B cell (primary cell): ENCODE results near the gene CERS6. TPM values are rescaled to one million over a fixed set of nuclear protein-coding genes. Genes with fewer than 3 reads are reported as not detected.

Source experiments
- ATAC-seq: fragments of 200-7000 bp; cut with Tn5 transposase; one replicate; pipeline ENCODE4 v1.10.0; 2021; ENCODE audit warnings: low read depth, mild to moderate bottlenecking, moderate number of reproducible peaks, moderate library complexity
- CTCF ChIA-PET: fragments of 350-600 bp; sonication (Branson Sonifier 250); formaldehyde crosslinking; loops from one replicate; lab custom pipeline; 2021; ENCODE audit warnings: antibody characterized with exemption, inconsistent platforms; lab: Charles Lee
- POLR2A ChIA-PET: fragments of 350-600 bp; sonication (Branson Sonifier 250); formaldehyde crosslinking; loops from one replicate; lab custom pipeline; 2021; ENCODE audit warnings: antibody characterized with exemption; lab: Charles Lee
- DNase-seq: peaks from one replicate; pipeline ENCODE4 v3.0.0; 2013
- H2AFZ ChIP-seq: 2 replicates; pipeline ENCODE4 v1.6.1; 2012; ENCODE audit warnings: mild to moderate bottlenecking, low read depth, low read length; ENCODE audit not compliant: insufficient read depth, poor library complexity, severe bottlenecking
- H3K27ac ChIP-seq, 2 donors: 1 replicate in 1 of 2; 2 replicates in 1 of 2; pipeline ENCODE4 v1.5.1; 2012 to 2013; ENCODE audit warnings: low read length in 2 of 2, mild to moderate bottlenecking in 2 of 2, moderate library complexity in 1 of 2
- H3K27me3 ChIP-seq, 4 experiments: fragments of 200-600 bp in 1 of 4; sonication (generic) in 1 of 4; replicated peaks in 1 of 4; 1 replicate in 2 of 4; 2 replicates in 2 of 4; pipeline versions ENCODE4 v1.6.1 to v1.7.0; 2013 to 2016; ENCODE audit warnings: low read length in 3 of 4, mild to moderate bottlenecking in 2 of 4, mixed read lengths in 1 of 4, moderate library complexity in 1 of 4; ENCODE audit not compliant: insufficient read depth in 4 of 4, control insufficient read depth in 3 of 4; ENCODE audit errors: control extremely low read depth in 1 of 4
- H3K36me3 ChIP-seq, 2 experiments: replicated peaks in 1 of 2; 1 replicate in 1 of 2; 2 replicates in 1 of 2; pipeline versions ENCODE4 v1.6.1 to v1.7.1; 2013; ENCODE audit warnings: low read length in 1 of 2; ENCODE audit not compliant: insufficient read depth in 2 of 2, control insufficient read depth in 1 of 2; ENCODE audit errors: control extremely low read depth in 1 of 2, extremely low read depth in 1 of 2
- H3K4me1 ChIP-seq, 2 donors: fragments of 200-600 bp in 1 of 2; sonication (generic) in 1 of 2; 1 replicate in 1 of 2; 2 replicates in 1 of 2; pipeline versions ENCODE4 v1.5.1 to v1.6.1; 2013 to 2017; ENCODE audit warnings: low read length in 2 of 2; ENCODE audit not compliant: control insufficient read depth in 2 of 2, insufficient read depth in 2 of 2
- H3K4me2 ChIP-seq: replicated peaks from 2 replicates; pipeline ENCODE3; 2012; ENCODE audit warnings: mild to moderate bottlenecking, low read depth, low read length; ENCODE audit not compliant: poor library complexity, severe bottlenecking
- H3K4me3 ChIP-seq, 5 experiments: fragments of 200-600 bp in 1 of 5; sonication (generic) in 1 of 5; 1 replicate in 3 of 5; 2 replicates in 2 of 5; pipeline versions ENCODE4 v1.5.1 to v1.7.0; 2011 to 2016; ENCODE audit warnings: low read length in 4 of 5, mild to moderate bottlenecking in 4 of 5, low read depth in 2 of 5, control low read depth in 1 of 5, moderate library complexity in 1 of 5; ENCODE audit not compliant: insufficient read depth in 1 of 5; ENCODE audit errors: control extremely low read depth in 1 of 5, extremely low read depth in 1 of 5
- H3K79me2 ChIP-seq: fragments of 200-600 bp; sonication (generic); one replicate; pipeline ENCODE4 v1.6.0; 2016; ENCODE audit warnings: low read length; ENCODE audit not compliant: control insufficient read depth, insufficient read depth
- H3K9ac ChIP-seq: fragments of 200-600 bp; sonication (generic); 2 replicates; pipeline ENCODE4 v1.6.1; 2017; ENCODE audit warnings: mild to moderate bottlenecking, low read length, moderate library complexity
- H3K9me3 ChIP-seq, 3 donors: one replicate each; pipeline versions ENCODE4 v1.6.1 to v1.7.1; 2013; ENCODE audit warnings: low read length in 2 of 3; ENCODE audit not compliant: control insufficient read depth in 2 of 3, insufficient read depth in 1 of 3; ENCODE audit errors: control extremely low read depth in 1 of 3
- H4K20me1 ChIP-seq: 2 replicates; pipeline ENCODE4 v1.6.0; 2012; ENCODE audit warnings: mild to moderate bottlenecking, low read length; ENCODE audit not compliant: insufficient read depth, control insufficient read depth, poor library complexity, severe bottlenecking
- H3K27ac Mint-ChIP-seq: one replicate; pipeline ENCODE4 v1.8.0; 2021; ENCODE audit warnings: mixed read lengths
- H3K27me3 Mint-ChIP-seq: one replicate; pipeline ENCODE4 v1.8.0; 2021; ENCODE audit warnings: mixed read lengths
- H3K4me1 Mint-ChIP-seq: one replicate; pipeline ENCODE4 v1.8.0; 2021; ENCODE audit warnings: mixed read lengths
- H3K4me3 Mint-ChIP-seq: one replicate; pipeline ENCODE4 v1.8.0; 2021; ENCODE audit warnings: mixed read lengths
- H3K9me3 Mint-ChIP-seq: one replicate; pipeline ENCODE4 v1.8.0; 2022; ENCODE audit warnings: mixed read lengths; ENCODE audit not compliant: insufficient read depth
- EZH2 ChIP-seq: IDR thresholded peaks from 2 replicates; pipeline ENCODE4 v1.6.1; 2012; ENCODE audit warnings: borderline replicate concordance, low read depth, mild to moderate bottlenecking, moderate library complexity, low read length; ENCODE audit not compliant: insufficient read depth, poor library complexity, severe bottlenecking
- WGBS: methylation state at CpG from one replicate; pipeline ENCODE4 v1.1.5; 2013; ENCODE audit warnings: missing lambda C conversion rate; ENCODE audit not compliant: insufficient coverage; 5-methylcytosine and 5-hydroxymethylcytosine counted together
- intact Hi-C: fragments of 100-400 bp; cut with micrococcal nuclease; formaldehyde crosslinking; loops from one replicate; pipeline ENCODE4 v1.10.0; 2022
- polyA plus RNA-seq: library from polyadenylated mRNA; depleted of rRNA; stranded (reverse); fragments of >200 nt; gene quantifications from 2 replicates; pipeline ENCODE4 v1.2.3, GENCODE V29; 2012
- total RNA-seq, 2 donors: library from RNA; stranded (reverse); fragments of 120-200 nt in 1 of 2; gene quantifications; 1 replicate in 1 of 2; 2 replicates in 1 of 2; pipeline versions ENCODE4 v1.2.3 to v1.2.4, GENCODE V29; 2013 to 2022
- TF ChIP-seq, protein P1 (sequence below): fragments of 200-600 bp; IDR thresholded peaks from one replicate; pipeline ENCODE4 v1.8.0; 2022; ENCODE audit warnings: antibody characterized with exemption, mild to moderate bottlenecking

CERS6 gene
- total and polyA plus RNA-seq, 2 donors (not counting 1 experiment from before 2014, with no cell fraction given): 2.2 to 5.5 TPM

DNA sequence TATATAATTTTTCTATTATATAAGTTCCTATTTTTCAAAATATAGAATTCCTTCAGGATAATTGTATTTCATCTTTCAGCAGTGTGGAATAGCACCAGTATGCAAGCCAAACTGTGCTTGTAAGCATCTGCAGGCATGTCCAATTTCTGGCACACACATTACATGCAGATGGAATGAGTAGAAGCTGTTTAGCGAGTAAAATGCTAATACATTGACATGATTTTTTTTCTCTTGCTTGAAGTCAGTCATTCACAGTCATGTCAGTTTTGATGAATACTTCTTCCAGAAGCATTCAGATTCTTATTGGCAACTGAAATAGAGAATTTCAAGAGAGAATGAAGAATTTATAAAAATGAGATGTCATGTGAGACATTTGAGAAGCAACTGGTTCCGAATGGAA is 109.4 kb downstream of the CERS6 start:
- Histone ChIP-seq H4K20me1 (no peaks in the 10 kb centered on the region), H3K9ac (no peak overlapping the region), H3K27me3 (no peaks in the 10 kb centered on the region), H3K4me2 (no peak overlapping the region), H3K79me2 (no peaks in the 10 kb centered on the region), H2AFZ (no peak overlapping the region), H3K4me1 (peaks cover 5 to 8% of the 10 kb centered on the region in 2 donors), H3K9me3 (no peaks in the 10 kb centered on the region), H3K27ac (no peak overlapping the region), H3K36me3 (peaks cover 4 to 9% of the 10 kb centered on the region in 2 experiments), H3K4me3 (no peak overlapping the region)
- H3K4me3 Mint-ChIP-seq: no peak overlapping the region
- POLR2A ChIA-PET: no interaction called here
- CTCF ChIA-PET: no interaction called here
- peaks cover 12% of the 10 kb centered on the region for H3K4me1 Mint-ChIP-seq
- H3K27ac Mint-ChIP-seq: no peak overlapping the region
- WGBS: no CpG with 5 or more reads among the region's 2 CpGs
- DNase-seq (no peak), ATAC-seq (no peak)
- H3K27me3 Mint-ChIP-seq: no peaks in the 10 kb centered on the region
- intact Hi-C loops: no loop called here
- TF ChIP-seq EZH2: no peak
- TF ChIP-seq, protein P1, sequence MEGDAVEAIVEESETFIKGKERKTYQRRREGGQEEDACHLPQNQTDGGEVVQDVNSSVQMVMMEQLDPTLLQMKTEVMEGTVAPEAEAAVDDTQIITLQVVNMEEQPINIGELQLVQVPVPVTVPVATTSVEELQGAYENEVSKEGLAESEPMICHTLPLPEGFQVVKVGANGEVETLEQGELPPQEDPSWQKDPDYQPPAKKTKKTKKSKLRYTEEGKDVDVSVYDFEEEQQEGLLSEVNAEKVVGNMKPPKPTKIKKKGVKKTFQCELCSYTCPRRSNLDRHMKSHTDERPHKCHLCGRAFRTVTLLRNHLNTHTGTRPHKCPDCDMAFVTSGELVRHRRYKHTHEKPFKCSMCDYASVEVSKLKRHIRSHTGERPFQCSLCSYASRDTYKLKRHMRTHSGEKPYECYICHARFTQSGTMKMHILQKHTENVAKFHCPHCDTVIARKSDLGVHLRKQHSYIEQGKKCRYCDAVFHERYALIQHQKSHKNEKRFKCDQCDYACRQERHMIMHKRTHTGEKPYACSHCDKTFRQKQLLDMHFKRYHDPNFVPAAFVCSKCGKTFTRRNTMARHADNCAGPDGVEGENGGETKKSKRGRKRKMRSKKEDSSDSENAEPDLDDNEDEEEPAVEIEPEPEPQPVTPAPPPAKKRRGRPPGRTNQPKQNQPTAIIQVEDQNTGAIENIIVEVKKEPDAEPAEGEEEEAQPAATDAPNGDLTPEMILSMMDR: no peak
- H3K9me3 Mint-ChIP-seq: no peaks in the 10 kb centered on the region

DNA sequence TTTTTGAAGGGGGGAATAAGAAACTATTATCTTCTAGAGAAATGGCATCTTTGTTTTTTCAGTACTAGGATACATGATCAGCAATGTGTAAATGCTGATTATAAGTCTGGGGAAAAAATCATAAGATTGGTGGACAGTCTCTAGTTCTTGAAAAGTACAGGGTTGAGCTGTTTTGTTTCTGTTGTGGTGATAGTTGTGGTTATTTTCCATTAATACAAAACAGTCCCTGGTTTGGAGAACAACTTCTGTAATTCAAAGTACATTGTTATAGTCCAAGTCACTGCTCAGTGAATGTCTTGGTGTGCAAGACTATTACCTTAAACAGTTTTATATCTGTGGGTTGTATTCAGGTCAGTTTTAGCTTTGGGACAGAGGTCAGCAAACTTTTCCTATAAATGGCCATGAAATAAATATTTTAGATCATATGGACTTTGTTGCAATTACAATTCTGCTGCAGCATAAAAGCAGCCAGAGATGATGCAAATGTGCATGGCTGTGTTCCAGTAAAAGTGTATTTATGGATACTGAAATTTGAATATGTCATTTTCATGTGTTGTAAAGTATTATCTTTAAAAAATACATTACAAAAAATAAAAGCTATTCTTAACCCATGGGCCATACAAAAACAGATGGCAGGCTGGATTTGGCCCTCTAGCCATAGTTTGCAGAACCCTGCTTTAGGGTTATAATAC is 111.0 kb downstream of the CERS6 start:
- H3K4me1 ChIP-seq: peaks cover 8 to 12% of the 10 kb centered on the region in 2 donors
- no peak overlapping the region for H3K4me2 ChIP-seq
- H2AFZ ChIP-seq: no peak overlapping the region
- TF ChIP-seq, protein P1: no peak
- TF ChIP-seq EZH2: no peak
- no peaks in the 10 kb centered on the region for H3K79me2 ChIP-seq
- Mint-ChIP-seq H3K9me3 (no peaks in the 10 kb centered on the region), H3K4me3 (no peak overlapping the region), H3K27me3 (no peaks in the 10 kb centered on the region), H3K4me1 (peaks cover 23% of the 10 kb centered on the region), H3K27ac (no peak overlapping the region)
- no peak overlapping the region for H3K27ac ChIP-seq
- no peaks in the 10 kb centered on the region for H3K9me3 ChIP-seq
- ChIA-PET CTCF (interaction anchor here (1.0 kb wide), 1 partner anchor 16 kb away, joined by 4 read pairs; no protein-coding TSS in a partner anchor), POLR2A (no interaction called here)
- H3K27me3 ChIP-seq: no peaks in the 10 kb centered on the region
- DNase-seq (no peak), ATAC-seq (no peak)
- H3K4me3 ChIP-seq: no peak overlapping the region
- no peaks in the 10 kb centered on the region for H4K20me1 ChIP-seq
- H3K36me3 ChIP-seq: peaks cover under 1 to 2% of the 10 kb centered on the region in 2 experiments
- no peak overlapping the region for H3K9ac ChIP-seq
- intact Hi-C loops: no loop called here
